ENCODE measurements around the gene OR1I1.

- no peak for TF ChIP-seq POLR2A (IDR thresholded peaks at IDR 0.05; ENCODE audit: low read depth, low read length)
- no peak for TF ChIP-seq TAF1 (IDR thresholded peaks at IDR 0.05; ENCODE audit: low read depth, low read length)
- no peak for TF ChIP-seq POLR2AphosphoS5 (IDR thresholded peaks at IDR 0.05; ENCODE audit: low read depth, low read length)
Measured at GRCh38 chr19:15104003-15104402, 22.0 kb downstream of the OR1I1 start.
